OCI-LY1 (cell line): Measurements from ENCODE around the gene RAB4B.

ENCODE experiments used
- H2AFZ ChIP-seq: fragments of 200-600 bp; sonication (generic), shearing (Covaris generic); 2 replicates; pipeline ENCODE4 v1.6.0; 2014; ENCODE audit warnings: antibody characterized with exemption, mild to moderate bottlenecking, low read length
- H3F3A ChIP-seq: fragments of 200-600 bp; sonication (generic), shearing (Covaris generic); 2 replicates; pipeline ENCODE4 v1.6.0; 2014; ENCODE audit warnings: mild to moderate bottlenecking, antibody characterized with exemption, low read length, moderate library complexity; ENCODE audit not compliant: insufficient read depth
- H3K27ac ChIP-seq: fragments of 200-600 bp; sonication (generic); 2 replicates; pipeline ENCODE4 v1.5.1; 2014; ENCODE audit warnings: low read length, mixed run types, mild to moderate bottlenecking, low read depth; ENCODE audit not compliant: poor library complexity, severe bottlenecking
- H3K27me3 ChIP-seq: fragments of 200-600 bp; sonication (generic); 2 replicates; pipeline ENCODE4 v1.6.0; 2014; ENCODE audit warnings: antibody characterized with exemption, mild to moderate bottlenecking, low read length, moderate library complexity; ENCODE audit not compliant: insufficient read depth
- H3K36me3 ChIP-seq: fragments of 200-600 bp; sonication (generic); 2 replicates; pipeline ENCODE4 v1.6.1; 2014; ENCODE audit warnings: mild to moderate bottlenecking, antibody characterized with exemption, low read length, moderate library complexity, mixed read lengths; ENCODE audit not compliant: insufficient read depth
- H3K4me1 ChIP-seq: fragments of 200-600 bp; sonication (generic); 2 replicates; pipeline ENCODE4 v1.5.1; 2014; ENCODE audit warnings: mild to moderate bottlenecking, low read length, moderate library complexity; ENCODE audit not compliant: insufficient read depth, severe bottlenecking
- H3K4me2 ChIP-seq: fragments of 200-600 bp; sonication (generic), shearing (Covaris generic); 2 replicates; pipeline ENCODE4 v1.6.1; 2014; ENCODE audit warnings: low read length
- H3K4me3 ChIP-seq: fragments of 200-600 bp; sonication (generic); 2 replicates; pipeline ENCODE4 v1.5.1; 2014; ENCODE audit warnings: low read length, low read depth, mild to moderate bottlenecking, mixed read lengths; ENCODE audit not compliant: poor library complexity, severe bottlenecking
- H3K79me2 ChIP-seq: fragments of 200-600 bp; shearing (Covaris generic); 2 replicates; pipeline ENCODE4 v1.6.1; 2016; ENCODE audit warnings: mixed run types, low read length, mixed read lengths; ENCODE audit not compliant: insufficient read depth
- H3K9ac ChIP-seq: fragments of 200-600 bp; sonication (generic), shearing (Covaris generic); 2 replicates; pipeline ENCODE4 v1.6.1; 2014; ENCODE audit warnings: mild to moderate bottlenecking, low read length, mixed read lengths
- H3K9me2 ChIP-seq: fragments of 200-600 bp; sonication (generic), shearing (Covaris generic); 2 replicates; pipeline ENCODE4 v1.6.1; 2014; ENCODE audit warnings: low read depth, mild to moderate bottlenecking, low read length, mixed read lengths
- H3K9me3 ChIP-seq: fragments of 200-600 bp; shearing (Covaris generic); 2 replicates; pipeline ENCODE4 v1.6.1; 2014; ENCODE audit warnings: low read length, mixed read lengths
- H4K20me1 ChIP-seq: fragments of 200-600 bp; sonication (generic), shearing (Covaris generic); 2 replicates; pipeline ENCODE4 v1.6.0; 2016; ENCODE audit warnings: mild to moderate bottlenecking, low read length; ENCODE audit not compliant: insufficient read depth
- CTCF ChIP-seq: fragments of 200-600 bp; sonication (generic), shearing (Covaris generic); IDR thresholded peaks from 2 replicates; pipeline ENCODE4 v1.5.1; 2017; ENCODE audit warnings: mild to moderate bottlenecking, antibody characterized with exemption, low read length, moderate library complexity, mixed read lengths
- EZH2 ChIP-seq: fragments of 200-600 bp; sonication (generic), shearing (Covaris generic); IDR thresholded peaks from 2 replicates; pipeline ENCODE4 v1.8.0; 2017; ENCODE audit warnings: borderline replicate concordance, mixed run types, mild to moderate bottlenecking, antibody characterized with exemption, low read length, moderate library complexity, mixed read lengths

Gene RAB4B

GRCh38 chr19:40804783-40805242 lies 26.8 kb downstream of the RAB4B start:
- peak overlapping the region; percentile 92 for H3K4me2 ChIP-seq
- TF ChIP-seq EZH2 (no peak), CTCF (peak; percentile 36)
- H3K4me3 ChIP-seq: peak overlapping the region; percentile 92
- peak overlapping the region; percentile 86 for H3K27ac ChIP-seq
- peaks cover 32% of the 10 kb centered on the region for H3K79me2 ChIP-seq
- H3K9me2 ChIP-seq: no peaks in the 10 kb centered on the region
- peaks cover 73% of the 10 kb centered on the region for H3K4me1 ChIP-seq
- no peaks in the 10 kb centered on the region for H3K27me3 ChIP-seq
- no peaks in the 10 kb centered on the region for H4K20me1 ChIP-seq
- peaks cover 70% of the 10 kb centered on the region for H3K36me3 ChIP-seq
- no peaks in the 10 kb centered on the region for H3F3A ChIP-seq
- H3K9ac ChIP-seq: peak overlapping the region; percentile 61; the same call in 1 of the 2 replicates
- no peak overlapping the region for H2AFZ ChIP-seq
- no peaks in the 10 kb centered on the region for H3K9me3 ChIP-seq

- peak overlapping the region; percentile 86 for H3K27ac ChIP-seq
- H4K20me1 ChIP-seq: no peaks in the 10 kb centered on the region
- H3F3A ChIP-seq: no peaks in the 10 kb centered on the region
- H3K36me3 ChIP-seq: peaks cover 73% of the 10 kb centered on the region
- peaks cover 26% of the 10 kb centered on the region for H3K79me2 ChIP-seq
- no peak overlapping the region for H3K9ac ChIP-seq
- no peak overlapping the region; the same call in 1 of the 2 replicates for H3K4me2 ChIP-seq
- no peak for TF ChIP-seq EZH2
- peaks cover 68% of the 10 kb centered on the region for H3K4me1 ChIP-seq
- H3K9me2 ChIP-seq: no peaks in the 10 kb centered on the region
- no peak overlapping the region for H2AFZ ChIP-seq
- no peaks in the 10 kb centered on the region for H3K9me3 ChIP-seq
- H3K4me3 ChIP-seq: no peak overlapping the region
- H3K27me3 ChIP-seq: no peaks in the 10 kb centered on the region
These were observed 27.3 kb downstream of the RAB4B start for GRCh38 chr19:40805258-40805868.

- Histone ChIP-seq H2AFZ (no peak overlapping the region), H3K9me2 (no peaks in the 10 kb centered on the region), H3K9me3 (no peaks in the 10 kb centered on the region), H3K4me3 (no peak overlapping the region), H3K27me3 (no peaks in the 10 kb centered on the region), H3K27ac (peak overlapping the region; percentile 86), H3K4me1 (peaks cover 61% of the 10 kb centered on the region), H3K36me3 (peaks cover 62% of the 10 kb centered on the region), H3F3A (no peaks in the 10 kb centered on the region), H3K4me2 (peak overlapping the region; percentile 14; the same call in 1 of the 2 replicates), H3K9ac (no peak overlapping the region), H4K20me1 (no peaks in the 10 kb centered on the region), H3K79me2 (0 out of 2 replicates have a peak, but pooled peaks cover 15% of the 10 kb centered on the region)
- TF ChIP-seq CTCF (peak; percentile 97), EZH2 (no peak)
These were observed 28.5 kb downstream of the RAB4B start for GRCh38 chr19:40806423-40807146.
